Measurements from ENCODE around the gene AKR1C8.

DNA sequence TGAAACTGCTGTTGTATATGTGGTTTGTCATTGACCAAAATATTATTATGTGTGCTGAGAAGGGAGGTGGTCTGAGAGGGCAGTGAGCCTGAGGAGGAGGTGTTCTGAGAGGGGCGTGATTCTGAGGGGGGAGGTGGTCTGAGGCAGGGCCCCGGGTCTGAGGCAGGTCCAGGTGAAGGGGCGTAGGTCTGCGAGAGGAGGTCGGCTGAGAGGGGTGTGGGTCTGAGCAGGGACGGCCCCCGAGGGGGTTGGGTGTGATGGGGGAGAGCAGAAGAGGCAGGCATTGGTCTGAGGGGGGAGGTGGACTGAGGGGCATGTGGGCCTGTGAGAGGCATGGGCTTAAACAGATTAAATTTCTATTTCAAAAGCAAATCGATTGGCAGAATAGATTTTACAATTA lies 44.1 kb upstream of the AKR1C8 start:
- TF ChIP-seq POLR2A (IDR thresholded peaks at IDR 0.05; ENCODE audit: low read depth): no peak
- TF ChIP-seq, protein P1, sequence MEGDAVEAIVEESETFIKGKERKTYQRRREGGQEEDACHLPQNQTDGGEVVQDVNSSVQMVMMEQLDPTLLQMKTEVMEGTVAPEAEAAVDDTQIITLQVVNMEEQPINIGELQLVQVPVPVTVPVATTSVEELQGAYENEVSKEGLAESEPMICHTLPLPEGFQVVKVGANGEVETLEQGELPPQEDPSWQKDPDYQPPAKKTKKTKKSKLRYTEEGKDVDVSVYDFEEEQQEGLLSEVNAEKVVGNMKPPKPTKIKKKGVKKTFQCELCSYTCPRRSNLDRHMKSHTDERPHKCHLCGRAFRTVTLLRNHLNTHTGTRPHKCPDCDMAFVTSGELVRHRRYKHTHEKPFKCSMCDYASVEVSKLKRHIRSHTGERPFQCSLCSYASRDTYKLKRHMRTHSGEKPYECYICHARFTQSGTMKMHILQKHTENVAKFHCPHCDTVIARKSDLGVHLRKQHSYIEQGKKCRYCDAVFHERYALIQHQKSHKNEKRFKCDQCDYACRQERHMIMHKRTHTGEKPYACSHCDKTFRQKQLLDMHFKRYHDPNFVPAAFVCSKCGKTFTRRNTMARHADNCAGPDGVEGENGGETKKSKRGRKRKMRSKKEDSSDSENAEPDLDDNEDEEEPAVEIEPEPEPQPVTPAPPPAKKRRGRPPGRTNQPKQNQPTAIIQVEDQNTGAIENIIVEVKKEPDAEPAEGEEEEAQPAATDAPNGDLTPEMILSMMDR (IDR thresholded peaks at IDR 0.05): no peak
- no peak for TF ChIP-seq EP300 (IDR thresholded peaks at IDR 0.05)
